Panc1 (cell line): ENCODE measurements around the gene SWAP70. TPM values are rescaled to one million over a fixed set of nuclear protein-coding genes. Genes with fewer than 3 reads are reported as not detected.

Source experiments
- ATAC-seq: fragments of 200-7000 bp; cut with Tn5 transposase; 2 replicates; pipeline ENCODE4 v1.9.1; 2020; ENCODE audit warnings: mild to moderate bottlenecking, moderate library complexity
- BruUV-seq: library from RNA; stranded (reverse); fragments of 400-500 nt; replicated peaks from 2 replicates; lab custom pipeline; 2021; lab: Mats Ljungman, UMichigan
- CTCF ChIA-PET: fragments of 300-600 bp; sonication (Branson Sonifier 250); formaldehyde crosslinking; loops from one replicate; lab custom pipeline; 2022; ENCODE audit warnings: antibody characterized with exemption; lab: Charles Lee
- POLR2A ChIA-PET: fragments of 300-600 bp; sonication (Branson Sonifier 250); formaldehyde crosslinking; loops from one replicate; lab custom pipeline; 2022; ENCODE audit warnings: antibody characterized with exemption; lab: Charles Lee
- DNase-seq: peaks from one replicate; pipeline ENCODE4 v3.0.0-alpha.2; 2010; ENCODE audit warnings: low read depth, low spot score
- H3K27ac ChIP-seq: 2 replicates; pipeline ENCODE4 v1.5.1; 2011; ENCODE audit warnings: mild to moderate bottlenecking, low read length, inconsistent platforms
- H3K27me3 ChIP-seq: fragments of 200-500 bp; sonication (Bioruptor generic); 2 replicates; pipeline ENCODE4 v1.6.0; 2014; ENCODE audit warnings: low read length, inconsistent platforms; ENCODE audit not compliant: control insufficient read depth, insufficient read depth
- H3K36me3 ChIP-seq: fragments of 200-500 bp; sonication (Bioruptor generic); 2 replicates; pipeline ENCODE4 v1.5.1; 2014; ENCODE audit warnings: inconsistent platforms, mild to moderate bottlenecking, low read length, moderate library complexity; ENCODE audit not compliant: control insufficient read depth, insufficient read depth
- H3K4me1 ChIP-seq: 2 replicates; pipeline ENCODE4 v1.5.1; 2011; ENCODE audit warnings: inconsistent platforms, mild to moderate bottlenecking, low read length, moderate library complexity; ENCODE audit not compliant: control insufficient read depth, insufficient read depth
- H3K4me3 ChIP-seq, 2 experiments: 2 replicates each; pipeline ENCODE4 v1.5.1; 2011 to 2012; ENCODE audit warnings: low read depth in 2 of 2, low read length in 2 of 2, mild to moderate bottlenecking in 2 of 2, inconsistent platforms in 1 of 2, moderate library complexity in 1 of 2
- H3K9me3 ChIP-seq: fragments of 200-500 bp; sonication (Bioruptor generic); 2 replicates; pipeline ENCODE4 v1.5.1; 2014; ENCODE audit warnings: low read depth, mild to moderate bottlenecking, inconsistent platforms, low read length, moderate library complexity; ENCODE audit not compliant: control insufficient read depth, insufficient read depth
- CTCF ChIP-seq: fragments of 450-650 bp; IDR thresholded peaks from 2 replicates; pipeline ENCODE4 v1.5.1; 2017; ENCODE audit warnings: mild to moderate bottlenecking
- POLR2AphosphoS5 ChIP-seq: IDR thresholded peaks from 2 replicates; pipeline ENCODE4 v1.6.1; 2012; ENCODE audit warnings: mild to moderate bottlenecking, low read depth, low read length, moderate library complexity
- REST ChIP-seq, 2 experiments: IDR thresholded peaks; 2 replicates each; pipeline ENCODE4 v1.6.1; 2011 to 2012; ENCODE audit warnings: low read depth in 2 of 2, control low read depth in 1 of 2, low read length in 1 of 2, mild to moderate bottlenecking in 1 of 2, moderate library complexity in 1 of 2; ENCODE audit not compliant: insufficient read depth in 1 of 2
- SIN3A ChIP-seq: IDR thresholded peaks from 2 replicates; pipeline ENCODE4 v1.6.1; 2012; ENCODE audit warnings: low read depth, mild to moderate bottlenecking, low read length, moderate library complexity, borderline replicate concordance; ENCODE audit not compliant: insufficient read depth
- TCF7L2 ChIP-seq: IDR thresholded peaks from 2 replicates; pipeline ENCODE4 v1.6.1; 2011; ENCODE audit warnings: mild to moderate bottlenecking, low read depth, low read length, inconsistent platforms
- in situ Hi-C: cut with HindIII; loops from 2 replicates; pipeline ENCODE4 v1.10.0; 2016; ENCODE audit warnings: low sequenced_read_pairs, low pct_unique_long_range_greater_than_20kb
- intact Hi-C: fragments of 100-400 bp; cut with micrococcal nuclease; formaldehyde crosslinking; loops from one replicate; pipeline ENCODE4 v1.10.0; 2022; ENCODE audit not compliant: unreplicated experiment
- total RNA-seq: library from RNA; stranded (reverse); gene quantifications from one replicate; pipeline ENCODE4 v1.2.1, GENCODE V29; 2021; ENCODE audit not compliant: unreplicated experiment

SWAP70 gene
- total RNA-seq, 1 experiment from 2014 or later = 96.0 TPM

- H3K36me3 ChIP-seq = no peaks in the 10 kb centered on the region
- no TSS peak for BruUV-seq
- intact Hi-C loops (no loop called here), in situ Hi-C loops (no loop called here)
- ATAC-seq (no peak), DNase-seq (no peak)
- H3K4me3 ChIP-seq = no peak overlapping the region
- POLR2A ChIA-PET = no interaction called here
- H3K9me3 ChIP-seq = no peaks in the 10 kb centered on the region
- no peak for TF ChIP-seq TCF7L2
- no peak for TF ChIP-seq POLR2AphosphoS5
- no peak for TF ChIP-seq SIN3A
- TF ChIP-seq CTCF = no peak
- no peak for TF ChIP-seq REST (IDR thresholded peaks at IDR 0.05; ENCODE audit: insufficient read depth in 1 of 2, low read depth in 2 of 2, low read length in 1 of 2)
- H3K4me1 ChIP-seq = peaks cover 5% of the 10 kb centered on the region; the same call in 1 of the 2 replicates
- CTCF ChIA-PET = interaction anchor here (0.6 to 0.7 kb wide), 3 partner anchors 79 to 861 kb away, joined by 3 to 8 read pairs (median 3); no protein-coding TSS in a partner anchor
- no peaks in the 10 kb centered on the region for H3K27me3 ChIP-seq
- no peak overlapping the region for H3K27ac ChIP-seq
These were observed 8.5 kb downstream of the SWAP70 start for GRCh38 chr11:9672288-9672916.

DNA sequence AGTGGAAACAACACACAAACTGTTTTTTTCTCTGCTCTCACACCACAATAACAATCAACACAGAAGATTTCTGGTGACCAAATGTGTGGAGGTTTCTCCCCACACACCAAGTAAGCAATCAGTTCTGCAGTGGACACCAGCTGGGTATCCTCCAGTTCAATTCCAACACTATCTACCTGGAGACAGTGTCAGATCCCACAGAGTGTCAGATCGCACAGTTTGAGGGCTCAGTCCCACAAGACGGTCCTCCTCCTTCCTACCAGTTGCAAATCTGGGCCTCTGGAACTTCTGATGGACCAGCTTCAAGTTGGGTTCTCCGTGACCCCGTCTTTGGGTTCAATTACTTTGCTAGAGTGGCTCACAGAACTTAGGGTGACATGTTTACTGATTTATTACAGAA is 9.0 kb downstream of the SWAP70 start:
- Histone ChIP-seq H3K9me3 (no peaks in the 10 kb centered on the region), H3K36me3 (no peaks in the 10 kb centered on the region), H3K27ac (no peak overlapping the region), H3K4me1 (peaks cover 5% of the 10 kb centered on the region; the same call in 1 of the 2 replicates), H3K4me3 (no peak overlapping the region), H3K27me3 (no peaks in the 10 kb centered on the region)
- ChIA-PET POLR2A (interaction anchor here (0.6 kb wide), 1 partner anchor 13 kb away, joined by 6 read pairs; no protein-coding TSS in a partner anchor), CTCF (interaction anchor here (0.5 to 0.7 kb wide), 2 partner anchors 585 to 861 kb away, joined by 8 read pairs; no protein-coding TSS in a partner anchor)
- TF ChIP-seq SIN3A (no peak), REST (IDR thresholded peaks at IDR 0.05; ENCODE audit: insufficient read depth in 1 of 2, low read depth in 2 of 2, low read length in 1 of 2) (no peak), TCF7L2 (no peak), POLR2AphosphoS5 (no peak), CTCF (no peak)
- BruUV-seq = TSS peak; percentile 27
- no peak for ATAC-seq
- no peak for DNase-seq
- intact Hi-C loops (no loop called here), in situ Hi-C loops (no loop called here)
